Activated CD4-positive, alpha-beta memory T cell treated with anti-CD3 and anti-CD28 coated beads for 36 hours (primary cell): Measurements from ENCODE around the gene SLC23A2. TPM values are rescaled to one million over a fixed set of nuclear protein-coding genes. Genes with fewer than 3 reads are reported as not detected.
"Not testable (repeated sequence)": the region's sequence is repeated elsewhere in the genome, so short reads cannot be mapped to it uniquely, and the experiment has no call there.

Experiments
- CTCF ChIA-PET: fragments of 350-600 bp; sonication (Branson Sonifier 250); formaldehyde crosslinking; loops from one replicate; lab custom pipeline; 2021; ENCODE audit warnings: antibody characterized with exemption, inconsistent platforms; lab: Charles Lee
- POLR2A ChIA-PET: fragments of 350-600 bp; sonication (Branson Sonifier 250); formaldehyde crosslinking; loops from one replicate; lab custom pipeline; 2021; ENCODE audit warnings: antibody characterized with exemption; lab: Charles Lee
- DNase-seq: peaks from one replicate; pipeline ENCODE4 v3.0.0-alpha.2; 2020
- H3K27ac Mint-ChIP-seq: one replicate; pipeline ENCODE4 v1.8.0; 2021; ENCODE audit warnings: mixed read lengths
- H3K27me3 Mint-ChIP-seq: one replicate; pipeline ENCODE4 v1.8.0; 2021; ENCODE audit warnings: mixed read lengths
- H3K36me3 Mint-ChIP-seq: one replicate; pipeline ENCODE4 v1.8.0; 2021; ENCODE audit warnings: mixed read lengths
- H3K4me1 Mint-ChIP-seq: one replicate; pipeline ENCODE4 v1.8.0; 2021; ENCODE audit warnings: low read depth, mixed read lengths
- H3K4me3 Mint-ChIP-seq: one replicate; pipeline ENCODE4 v1.8.0; 2021; ENCODE audit warnings: mild to moderate bottlenecking, mixed read lengths
- H3K9me3 Mint-ChIP-seq: one replicate; pipeline ENCODE4 v1.8.0; 2021; ENCODE audit warnings: mixed read lengths
- intact Hi-C: fragments of 100-400 bp; cut with micrococcal nuclease; formaldehyde crosslinking; loops from one replicate; pipeline ENCODE4 v1.15.1; 2023
- total RNA-seq, 2 experiments: library from RNA; stranded (reverse); gene quantifications; one replicate each; pipeline ENCODE4 v1.2.3, GENCODE V29; 2021

Gene SLC23A2
- total RNA-seq, 2 experiments from 2014 or later, result 14.0 to 14.9 TPM

DNA sequence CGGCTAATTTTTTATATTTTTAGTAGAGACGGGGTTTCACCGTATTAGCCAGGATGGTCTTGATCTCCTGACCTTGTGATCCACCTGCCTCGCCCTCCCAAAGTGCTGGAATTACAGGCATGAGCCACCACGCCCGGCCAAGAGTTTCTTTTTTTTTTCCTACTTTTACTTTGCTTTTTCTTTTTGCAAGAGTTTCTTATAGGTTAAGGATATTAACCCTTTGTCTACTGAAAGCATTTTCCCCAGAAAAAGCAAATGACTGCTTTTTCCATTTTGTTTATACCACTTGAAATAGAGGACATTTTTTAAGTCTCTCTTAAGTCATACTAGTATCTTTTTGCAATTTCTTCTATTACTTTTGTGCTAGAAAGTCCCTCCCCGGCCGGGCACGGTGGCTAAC is 25.3 kb downstream of the SLC23A2 start:
- H3K27ac Mint-ChIP-seq, POLR2A ChIA-PET, CTCF ChIA-PET, H3K9me3 Mint-ChIP-seq, intact Hi-C loops, H3K36me3 Mint-ChIP-seq, H3K4me3 Mint-ChIP-seq, DNase-seq, H3K27me3 Mint-ChIP-seq: not testable (repeated sequence)
- peaks cover 23% of the 10 kb centered on the region for H3K4me1 Mint-ChIP-seq

DNA sequence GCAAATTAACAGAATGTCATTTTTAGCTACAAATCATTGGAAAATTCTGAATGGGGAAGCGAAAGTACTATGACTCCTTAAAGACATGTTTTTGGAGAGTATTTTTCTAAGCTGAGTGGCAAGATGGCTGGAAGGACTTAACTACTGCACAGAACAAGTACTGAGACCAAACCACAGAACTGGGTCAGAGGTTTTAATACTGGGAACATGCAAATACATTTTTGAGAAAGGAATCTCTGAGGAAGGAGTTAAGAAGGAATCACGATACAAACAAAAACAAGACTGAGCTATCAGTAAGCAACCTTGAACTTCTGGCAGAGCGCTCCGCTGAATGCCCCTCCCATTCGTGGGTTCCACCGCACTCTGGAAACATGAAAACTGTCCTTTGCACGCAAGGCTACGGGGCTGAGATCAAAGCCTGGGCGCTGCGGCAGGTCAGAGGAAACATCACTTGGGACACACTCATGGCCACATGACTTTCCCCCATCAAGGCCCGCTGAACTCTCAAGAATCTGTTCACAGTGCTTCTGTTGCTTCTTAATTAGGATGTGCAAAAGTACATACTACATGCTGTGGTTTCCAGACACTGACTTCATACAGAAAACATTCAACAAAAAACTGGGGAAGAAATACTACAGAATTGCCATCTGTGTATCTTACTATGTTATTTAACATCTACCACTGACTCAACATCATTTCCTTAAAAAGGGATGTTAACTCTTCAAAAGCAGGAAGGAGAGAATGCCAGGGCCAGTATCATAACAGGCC is 27.8 kb downstream of the SLC23A2 start:
- intact Hi-C loops, result loop anchor here (5.0 kb wide), 1 partner anchor 104 kb away; no protein-coding TSS in a partner anchor
- CTCF ChIA-PET, result interaction anchor here (1.1 to 1.5 kb wide), 3 partner anchors 11 to 127 kb away, joined by 4 to 6 read pairs (median 4); no protein-coding TSS in a partner anchor
- Mint-ChIP-seq H3K4me1 (peaks cover 18% of the 10 kb centered on the region), H3K36me3 (peaks cover 8% of the 10 kb centered on the region), H3K9me3 (no peaks in the 10 kb centered on the region), H3K4me3 (peak overlapping the region; percentile 54), H3K27me3 (no peaks in the 10 kb centered on the region), H3K27ac (peak overlapping the region; percentile 63)
- peak; percentile 68 for DNase-seq
- POLR2A ChIA-PET, result no interaction called here

DNA sequence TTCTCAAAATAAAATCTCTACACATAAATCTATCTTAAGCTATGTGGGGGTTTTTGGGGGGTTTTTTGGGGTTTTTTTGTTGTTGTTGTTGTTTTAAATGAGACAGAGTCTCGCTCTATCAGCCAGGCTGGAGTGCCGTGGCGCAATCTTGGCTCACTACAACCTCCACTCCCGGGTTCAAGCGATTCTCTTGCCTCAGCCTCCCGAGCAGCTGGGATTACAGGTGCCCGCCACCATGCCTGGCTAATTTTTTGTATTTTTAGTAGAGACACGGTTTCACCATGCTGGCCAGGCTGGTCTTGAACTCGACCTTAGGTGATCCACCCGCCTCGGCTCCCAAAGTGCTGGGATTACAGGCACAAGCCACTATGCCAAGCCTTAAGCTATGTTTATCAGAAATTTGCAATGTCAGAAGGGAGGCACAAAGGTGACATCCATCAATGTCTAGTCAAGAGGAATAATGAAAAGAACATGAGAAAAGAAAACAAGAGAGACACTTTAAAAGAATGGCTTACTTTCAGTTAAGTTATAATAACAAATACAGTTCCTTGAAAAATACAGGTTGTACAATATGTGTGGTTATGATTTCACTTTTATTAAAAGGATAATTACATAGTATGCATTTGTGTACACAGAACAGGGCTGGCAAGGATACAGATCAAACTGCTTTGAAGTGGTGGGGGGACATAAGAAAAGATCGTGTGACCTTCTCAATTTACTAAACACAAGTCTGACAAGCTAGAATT is 28.6 kb downstream of the SLC23A2 start:
- Mint-ChIP-seq H3K36me3 (peaks cover 15% of the 10 kb centered on the region), H3K27ac (peak overlapping the region; percentile 63), H3K4me1 (peaks cover 18% of the 10 kb centered on the region), H3K27me3 (no peaks in the 10 kb centered on the region), H3K9me3 (no peaks in the 10 kb centered on the region), H3K4me3 (peak overlapping the region; percentile 54)
- intact Hi-C loops, result loop anchor here (5.0 kb wide), 1 partner anchor 105 kb away; no protein-coding TSS in a partner anchor
- CTCF ChIA-PET, result interaction anchor here (1.1 to 1.5 kb wide), 3 partner anchors 10 to 128 kb away, joined by 4 to 6 read pairs (median 4); no protein-coding TSS in a partner anchor
- DNase-seq, result no peak
- POLR2A ChIA-PET, result no interaction called here

- CTCF ChIA-PET, result interaction anchor here (0.6 kb wide), 1 partner anchor 28 kb away, joined by 3 read pairs; no protein-coding TSS in a partner anchor
- H3K27me3 Mint-ChIP-seq, result no peaks in the 10 kb centered on the region
- POLR2A ChIA-PET, result no interaction called here
- intact Hi-C loops, result loop anchor here (5.0 kb wide), 1 partner anchor 106 kb away; no protein-coding TSS in a partner anchor
- no peaks in the 10 kb centered on the region for H3K9me3 Mint-ChIP-seq
- no peak overlapping the region for H3K4me3 Mint-ChIP-seq
- H3K27ac Mint-ChIP-seq, result no peak overlapping the region
- peaks cover 15% of the 10 kb centered on the region for H3K36me3 Mint-ChIP-seq
- no peak for DNase-seq
- H3K4me1 Mint-ChIP-seq, result peaks cover 21% of the 10 kb centered on the region
These were observed 30.2 kb downstream of the SLC23A2 start for GRCh38 chr20:4971064-4971463.

- Mint-ChIP-seq H3K27me3 (no peaks in the 10 kb centered on the region), H3K4me3 (no peak overlapping the region), H3K4me1 (peaks cover 8% of the 10 kb centered on the region), H3K9me3 (no peaks in the 10 kb centered on the region), H3K36me3 (peaks cover 15% of the 10 kb centered on the region), H3K27ac (peak overlapping the region; percentile 18)
- ChIA-PET CTCF (interaction anchor here (0.6 to 2.9 kb wide), 3 partner anchors 12 to 133 kb away, joined by 3 to 11 read pairs (median 3); no protein-coding TSS in a partner anchor), POLR2A (no interaction called here)
- intact Hi-C loops, result no loop called here
- no peak for DNase-seq
These were observed 33.4 kb downstream of the SLC23A2 start for GRCh38 chr20:4967752-4968477.

- ChIA-PET CTCF (interaction anchor here (1.4 to 2.9 kb wide), 2 partner anchors 11 to 134 kb away, joined by 3 to 11 read pairs; no protein-coding TSS in a partner anchor), POLR2A (interaction anchor here (0.6 kb wide), 1 partner anchor 27 kb away, joined by 3 read pairs; no protein-coding TSS in a partner anchor)
- no peak for DNase-seq
- Mint-ChIP-seq H3K4me3 (no peak overlapping the region), H3K9me3 (no peaks in the 10 kb centered on the region), H3K27ac (no peak overlapping the region), H3K27me3 (no peaks in the 10 kb centered on the region), H3K36me3 (peaks cover 19% of the 10 kb centered on the region), H3K4me1 (peaks cover 10% of the 10 kb centered on the region)
- intact Hi-C loops, result no loop called here
These were observed 34.2 kb downstream of the SLC23A2 start for GRCh38 chr20:4966826-4967751.

GRCh38 chr20:4962241-4962855 is 39.0 kb downstream of the SLC23A2 start:
- POLR2A ChIA-PET, result no interaction called here
- H3K36me3 Mint-ChIP-seq, result peaks cover 3% of the 10 kb centered on the region
- no peaks in the 10 kb centered on the region for H3K9me3 Mint-ChIP-seq
- peak overlapping the region; percentile 85 for H3K27ac Mint-ChIP-seq
- intact Hi-C loops, result no loop called here
- peaks cover 29% of the 10 kb centered on the region for H3K4me1 Mint-ChIP-seq
- CTCF ChIA-PET, result interaction anchor here (1.0 to 2.0 kb wide), 3 partner anchors 11 to 139 kb away, joined by 3 to 9 read pairs (median 4); no protein-coding TSS in a partner anchor
- DNase-seq, result peak; percentile 68
- H3K4me3 Mint-ChIP-seq, result peak overlapping the region; percentile 19
- no peaks in the 10 kb centered on the region for H3K27me3 Mint-ChIP-seq

GRCh38 chr20:4961746-4962145 is 39.6 kb downstream of the SLC23A2 start:
- Mint-ChIP-seq H3K4me3 (no peak overlapping the region), H3K27me3 (no peaks in the 10 kb centered on the region), H3K27ac (peak overlapping the region; percentile 85), H3K4me1 (peaks cover 27% of the 10 kb centered on the region), H3K9me3 (no peaks in the 10 kb centered on the region), H3K36me3 (peaks cover 3% of the 10 kb centered on the region)
- DNase-seq, result peak; percentile 47
- CTCF ChIA-PET, result interaction anchor here (1.0 to 2.0 kb wide), 3 partner anchors 11 to 140 kb away, joined by 3 to 9 read pairs (median 4); no protein-coding TSS in a partner anchor
- POLR2A ChIA-PET, result no interaction called here
- intact Hi-C loops, result no loop called here

GRCh38 chr20:4959592-4959991 is 41.7 kb downstream of the SLC23A2 start:
- intact Hi-C loops, result no loop called here
- Mint-ChIP-seq H3K9me3 (no peaks in the 10 kb centered on the region), H3K27me3 (no peaks in the 10 kb centered on the region), H3K4me1 (peaks cover 28% of the 10 kb centered on the region), H3K4me3 (no peak overlapping the region), H3K36me3 (peaks cover 3% of the 10 kb centered on the region), H3K27ac (no peak overlapping the region)
- ChIA-PET CTCF (interaction anchor here (0.9 to 1.7 kb wide), 3 partner anchors 141 to 266 kb away, joined by 3 to 6 read pairs (median 5); no protein-coding TSS in a partner anchor), POLR2A (no interaction called here)
- DNase-seq, result no peak

GRCh38 chr20:4957939-4958362 is 43.4 kb downstream of the SLC23A2 start:
- H3K27me3 Mint-ChIP-seq, result no peaks in the 10 kb centered on the region
- peaks cover 26% of the 10 kb centered on the region for H3K4me1 Mint-ChIP-seq
- intact Hi-C loops, result loop anchor here (2.0 kb wide), 1 partner anchor 143 kb away; no protein-coding TSS in a partner anchor

More at GRCh38 chr20:4957939-4958362, 43.4 kb downstream of the SLC23A2 start:
- Mint-ChIP-seq H3K36me3 (peaks cover 3% of the 10 kb centered on the region), H3K27ac (no peak overlapping the region), H3K9me3 (no peaks in the 10 kb centered on the region), H3K4me3 (no peak overlapping the region)
- DNase-seq, result no peak
- CTCF ChIA-PET, result interaction anchor here (1.2 to 4.2 kb wide), 3 partner anchors 122 to 217 kb away, joined by 4 to 44 read pairs (median 6); no protein-coding TSS in a partner anchor
- POLR2A ChIA-PET, result interaction anchor here (0.6 kb wide), 1 partner anchor 42 kb away, joined by 3 read pairs; no protein-coding TSS in a partner anchor
